T-helper 9 cell (primary cell): ENCODE data around the gene DDX5.
"Not testable (repeated sequence)": the region's sequence is repeated elsewhere in the genome, so short reads cannot be mapped to it uniquely, and the experiment has no call there.

Source experiments
- DNase-seq: peaks from one replicate; pipeline ENCODE4 v3.0.0-alpha.2; 2020

The DDX5 gene

DNA sequence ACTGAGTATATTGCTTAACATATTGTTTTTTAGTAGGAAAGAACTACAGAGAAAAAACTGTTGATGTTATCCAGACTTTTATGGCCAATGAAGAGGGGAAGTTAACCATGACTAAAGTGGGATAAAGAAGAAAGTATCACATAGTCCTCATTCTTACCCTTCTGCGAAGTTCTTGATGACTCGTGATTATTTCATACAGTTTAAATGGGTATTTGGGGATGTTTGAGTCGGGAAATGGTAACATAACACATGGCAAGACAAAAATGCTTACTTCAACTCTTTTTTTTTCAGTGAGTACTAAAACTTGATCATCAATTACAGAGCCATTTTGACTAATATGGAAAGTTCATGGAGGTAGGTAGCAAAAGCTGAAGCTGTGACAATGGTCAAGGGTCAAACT is 14.1 kb downstream of the DDX5 start:
- no peak for DNase-seq

DNA sequence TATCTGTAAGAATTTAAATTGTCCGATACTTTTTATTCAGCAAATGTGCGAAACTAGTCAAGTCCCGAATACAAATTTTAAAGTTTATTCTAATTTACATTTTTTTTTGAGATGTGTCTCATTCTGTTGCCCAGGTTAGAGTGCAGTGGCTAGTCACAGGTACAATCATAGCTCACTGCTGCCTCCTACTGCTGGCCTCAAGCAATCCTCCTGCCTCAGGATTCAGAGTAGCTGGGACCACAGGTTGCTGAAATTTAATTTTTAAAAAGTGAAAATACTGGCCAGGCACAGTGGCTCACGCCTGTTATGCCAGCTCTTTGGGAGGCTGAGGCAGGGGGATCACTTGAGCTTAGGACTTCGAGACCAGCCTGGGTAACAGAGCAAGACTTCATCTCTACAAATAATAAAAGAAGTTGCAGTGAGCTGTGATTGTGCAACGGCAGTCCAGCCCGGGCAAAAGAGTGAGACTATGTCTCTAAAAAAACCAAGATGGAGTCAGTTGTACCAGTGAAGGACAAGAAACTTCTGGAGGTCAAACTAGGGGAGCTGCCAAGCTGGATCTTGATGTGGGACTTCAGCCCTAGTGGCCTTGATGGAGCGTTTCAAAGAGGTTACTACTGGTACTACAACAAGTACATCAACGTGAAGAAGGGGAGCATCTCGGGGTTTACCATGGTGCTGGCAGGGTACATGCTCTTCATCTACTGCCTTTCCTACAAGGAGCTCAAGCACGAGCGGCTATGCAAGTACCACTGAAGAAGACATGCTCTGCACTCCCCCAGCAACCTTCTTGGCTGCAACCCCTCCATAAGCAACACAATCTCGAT is 14.8 kb downstream of the DDX5 start:
- peak; percentile 45 for DNase-seq

DNA sequence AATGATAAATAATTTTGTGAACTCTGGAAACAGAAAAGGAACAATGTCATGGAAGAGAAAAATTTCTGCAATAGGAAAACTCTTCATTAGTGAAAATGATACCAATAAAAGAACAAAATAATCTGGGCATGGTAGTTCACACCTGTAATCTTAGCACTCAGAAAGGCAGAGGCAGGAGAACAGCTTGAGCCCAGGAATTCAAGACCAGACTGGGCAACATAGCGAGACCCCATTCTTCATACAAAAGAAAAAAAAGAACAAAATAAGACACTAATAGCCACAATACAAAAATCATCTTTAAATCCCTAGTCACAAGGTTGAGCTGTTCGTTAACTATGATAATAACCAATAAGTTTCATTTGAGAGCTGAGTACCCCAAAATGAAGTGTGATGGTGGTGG is 17.8 kb downstream of the DDX5 start:
- no peak for DNase-seq

DNA sequence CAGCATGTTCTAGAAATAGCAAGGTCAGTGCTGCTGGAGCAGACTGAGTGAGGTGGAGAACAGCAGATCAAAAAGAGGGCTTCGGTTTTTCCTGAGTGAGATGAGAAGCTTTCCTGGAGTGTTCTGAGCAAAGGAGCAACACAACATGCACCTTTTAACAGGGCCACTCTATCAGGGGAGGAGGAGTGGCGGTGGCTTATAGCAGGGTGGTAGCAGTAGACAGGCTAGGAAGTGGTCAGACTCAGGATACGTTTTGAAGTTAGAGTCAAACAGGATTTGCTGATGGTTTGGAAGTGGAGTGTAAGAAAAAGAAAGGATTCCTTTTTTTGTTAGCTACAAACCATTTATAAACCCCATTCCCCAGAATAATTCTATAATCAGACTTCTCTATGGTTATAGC is 21.7 kb downstream of the DDX5 start:
- DNase-seq = no peak

DNA sequence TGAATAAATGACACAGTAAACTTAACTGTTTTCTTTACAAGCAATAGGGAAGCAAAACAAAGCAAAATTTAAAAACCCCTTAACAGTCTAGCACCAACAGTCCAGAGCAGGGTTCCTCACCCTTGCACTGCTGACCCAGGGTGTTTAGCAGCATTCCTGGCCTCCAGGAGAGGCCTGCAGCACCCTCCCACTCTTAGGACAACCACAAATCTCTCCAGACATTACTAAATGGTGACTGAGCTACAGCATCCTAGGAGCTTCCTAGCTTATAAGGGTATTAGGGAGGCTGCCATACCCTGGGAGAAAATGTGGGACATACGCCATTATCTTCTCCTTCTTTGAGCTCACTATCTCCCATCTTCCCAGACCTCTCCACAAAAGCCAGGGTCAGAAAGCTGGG is 25.1 kb downstream of the DDX5 start:
- DNase-seq = no peak

DNA sequence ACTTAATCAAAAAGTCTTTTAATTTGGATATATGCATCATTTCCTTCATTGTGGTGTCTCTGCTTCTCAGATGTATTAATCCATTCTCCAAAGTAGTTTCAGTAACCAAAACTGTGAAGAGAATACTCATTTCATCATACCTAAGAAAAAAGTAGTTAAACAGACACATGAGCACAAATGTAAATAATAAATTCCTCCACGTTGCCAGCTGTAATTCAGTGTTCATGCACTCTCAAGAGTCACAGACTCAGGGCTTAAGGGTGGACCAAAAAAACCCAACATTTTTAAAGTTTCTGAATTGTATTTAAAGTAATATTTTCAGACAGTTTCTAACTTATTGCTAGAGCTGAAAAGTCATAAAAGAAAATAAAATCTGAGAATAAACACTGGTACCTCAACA is 28.2 kb downstream of the DDX5 start:
- DNase-seq = no peak

DNA sequence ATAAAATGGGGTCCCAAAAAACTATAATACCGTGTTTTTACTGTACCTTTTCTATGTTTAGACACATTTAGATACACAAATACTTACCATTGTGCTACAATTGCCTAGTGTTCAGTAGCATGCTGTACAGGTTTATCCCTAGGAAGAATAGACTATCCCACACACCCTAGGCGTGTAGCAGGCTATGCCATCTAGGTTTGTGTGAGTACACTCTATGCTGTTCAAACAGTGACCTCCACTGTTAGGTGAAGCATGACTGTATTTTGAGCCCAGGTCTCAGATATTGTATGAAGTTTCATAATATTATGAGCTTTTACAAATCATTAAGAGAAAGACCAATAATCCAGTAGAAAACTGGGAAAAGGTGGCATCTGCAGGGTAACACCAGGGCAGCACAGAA is 33.5 kb downstream of the DDX5 start:
- no peak for DNase-seq

DNA sequence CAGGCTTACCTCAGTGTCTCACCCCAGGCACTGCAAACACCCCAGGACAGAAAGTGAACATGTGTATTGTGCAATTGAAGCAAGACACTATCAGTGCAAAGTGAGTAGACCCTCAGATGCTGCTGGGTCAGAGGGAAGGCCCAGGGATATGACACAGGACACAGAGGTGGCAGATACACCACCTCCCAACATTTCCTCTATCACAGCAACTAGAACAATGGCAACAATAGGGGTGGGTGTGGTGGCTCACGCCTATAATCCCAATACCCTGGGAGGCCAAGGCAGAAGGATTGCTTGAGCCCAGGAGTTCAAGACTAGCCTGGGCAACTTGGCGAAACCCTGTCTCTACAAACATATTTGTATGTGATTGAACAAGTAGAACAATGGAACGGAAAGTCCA is 34.6 kb downstream of the DDX5 start:
- DNase-seq = no peak

DNA sequence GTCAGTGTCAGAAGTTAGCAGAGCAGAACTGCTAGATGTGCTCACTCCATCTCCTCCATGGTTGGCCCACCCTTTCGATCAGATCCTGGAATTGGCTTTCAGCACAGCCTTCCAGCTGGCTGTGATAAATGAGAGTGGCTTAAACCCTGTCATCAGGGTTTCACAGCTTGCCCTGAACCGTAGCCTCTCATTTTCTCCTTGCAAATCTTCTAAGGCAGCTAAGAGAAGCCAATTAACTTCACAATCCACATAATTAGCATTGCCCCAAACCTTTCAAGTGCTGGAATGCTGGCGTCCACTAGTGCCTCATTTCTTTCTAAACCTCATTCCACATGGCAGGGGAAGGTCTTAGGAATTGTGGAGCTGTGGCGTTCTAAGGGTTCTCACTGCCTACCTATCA is 35.5 kb downstream of the DDX5 start:
- no peak for DNase-seq

DNA sequence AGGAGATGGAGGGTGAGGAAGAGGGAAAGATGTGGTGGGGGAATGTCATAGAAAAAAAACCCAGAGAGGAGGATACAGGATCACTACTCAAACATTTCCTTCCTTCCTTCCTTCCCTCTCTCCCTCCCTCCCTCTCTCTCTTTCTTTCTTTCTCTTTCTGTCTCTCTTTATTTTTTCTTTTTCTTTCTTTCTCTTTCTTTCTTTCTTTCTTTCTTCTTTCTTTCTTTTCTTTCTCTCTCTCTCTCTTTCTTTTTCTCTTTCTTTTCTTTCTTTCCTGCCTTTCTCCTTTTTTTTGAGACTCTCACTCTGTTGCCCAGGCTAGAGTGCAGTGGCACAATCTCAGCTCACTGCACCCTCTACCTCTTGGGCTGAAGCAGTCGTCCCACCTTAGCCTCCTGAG is 39.3 kb downstream of the DDX5 start:
- DNase-seq = not testable (repeated sequence)

DNA sequence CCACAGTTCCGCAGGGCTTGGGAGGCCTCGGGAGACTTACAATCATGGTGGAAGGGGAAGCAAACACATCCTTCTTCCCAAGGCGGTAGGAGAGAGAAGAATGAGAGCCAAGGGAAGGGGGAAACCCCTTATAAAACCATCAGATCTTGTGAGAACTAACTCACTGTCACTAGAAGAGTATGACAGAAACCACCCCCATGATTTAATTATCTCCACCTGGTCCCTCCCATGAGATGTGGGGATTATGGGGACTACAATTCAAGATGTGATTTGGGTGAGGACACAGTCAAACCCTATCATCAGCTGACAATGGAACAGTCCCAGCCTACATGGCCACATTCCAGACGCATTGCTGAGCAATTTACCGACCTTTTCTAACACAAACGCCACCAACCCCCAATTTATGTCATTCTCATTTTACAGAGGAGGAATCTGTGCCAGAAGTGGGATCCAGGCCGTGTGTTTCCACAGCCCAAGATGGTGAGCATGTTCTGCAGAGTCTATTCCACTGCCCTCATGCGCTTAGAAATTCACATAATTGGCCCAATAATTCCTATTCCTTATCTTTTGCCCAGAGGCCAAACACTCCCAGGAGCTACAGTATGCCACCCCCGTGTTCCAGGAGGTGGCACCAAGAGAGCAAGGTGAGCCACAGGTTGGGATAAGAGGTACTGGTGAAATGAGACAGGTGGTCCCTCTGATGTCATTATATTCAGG is 39.9 kb downstream of the DDX5 start:
- DNase-seq = no peak

DNA sequence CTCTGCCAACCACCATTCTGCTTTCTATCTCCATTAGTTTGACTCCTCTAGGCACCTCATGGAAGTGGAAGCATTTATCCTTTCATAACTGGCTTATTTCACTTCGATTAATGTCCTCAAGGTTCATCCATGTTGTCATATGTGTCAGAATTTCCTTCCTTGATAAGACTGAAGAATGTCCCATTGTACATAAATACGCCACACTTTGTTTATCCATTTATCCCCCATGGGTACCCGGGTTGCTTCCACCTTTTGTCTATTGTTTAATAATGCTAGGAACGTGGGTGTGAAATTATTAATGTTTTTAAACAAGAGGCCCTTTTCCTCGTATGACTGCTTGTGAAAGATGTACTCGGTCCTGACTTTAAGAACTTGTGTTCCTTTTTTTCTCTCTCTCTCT is 44.3 kb downstream of the DDX5 start:
- DNase-seq = no peak

DNA sequence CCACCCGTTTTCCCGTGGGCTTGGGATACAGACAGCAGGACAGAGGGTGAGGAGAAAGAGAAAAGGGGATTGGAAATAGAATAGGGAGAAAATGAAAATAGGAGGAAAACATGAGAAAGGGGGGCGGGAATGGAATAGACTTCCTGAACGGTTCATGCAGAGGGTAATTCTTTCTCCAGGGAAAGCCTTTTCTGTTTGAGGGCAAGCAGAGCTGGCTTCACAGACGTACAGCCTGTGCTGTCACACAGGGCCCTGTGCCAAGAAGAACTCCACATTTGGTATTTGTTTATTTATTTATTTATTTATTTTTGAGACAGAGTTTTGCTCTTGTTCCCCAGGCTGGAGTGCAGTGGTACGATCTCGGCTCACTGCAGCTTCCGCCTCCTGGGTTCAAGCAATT is 45.1 kb downstream of the DDX5 start:
- no peak for DNase-seq

DNA sequence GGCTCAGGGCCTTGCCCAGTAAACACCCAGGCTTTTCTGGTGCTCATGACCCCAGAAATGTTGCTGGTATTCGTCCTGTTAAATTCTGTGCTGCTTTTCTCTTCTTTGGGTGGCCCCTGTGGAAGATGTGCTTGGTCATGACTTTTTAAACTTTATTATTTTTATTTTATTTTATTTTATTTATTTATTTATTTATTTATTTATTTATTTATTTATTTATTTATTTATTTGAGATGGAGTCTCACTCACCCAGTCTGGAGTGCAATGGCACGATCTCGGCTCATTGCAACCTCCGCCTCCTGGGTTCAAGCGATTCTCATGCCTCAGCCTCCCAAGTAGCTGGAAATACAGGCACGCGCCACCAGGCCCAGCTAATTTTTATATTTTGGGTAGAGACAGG is 46.3 kb downstream of the DDX5 start:
- not testable (repeated sequence) for DNase-seq

DNA sequence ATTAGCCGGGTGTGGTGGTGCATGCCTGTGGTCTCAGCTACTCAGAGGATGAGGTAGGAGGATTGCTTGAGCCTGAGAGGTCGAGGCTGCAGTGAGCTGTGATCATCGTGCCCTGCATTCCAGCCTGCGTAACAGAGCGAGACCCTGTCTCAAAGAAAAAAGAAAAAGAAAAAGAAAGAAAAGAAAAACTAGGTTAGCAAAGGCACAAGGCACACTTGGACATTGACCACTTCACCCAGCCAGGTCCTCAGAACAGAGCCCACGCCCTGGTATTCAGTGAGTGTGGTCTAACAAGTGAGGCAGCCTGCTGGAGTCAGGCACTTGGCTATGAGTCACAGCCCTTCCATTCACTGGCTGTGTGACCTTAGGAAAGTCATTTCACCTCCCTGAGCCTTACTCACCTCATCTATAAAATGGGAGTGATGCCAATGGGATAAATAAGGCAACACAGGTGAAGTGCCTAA is 46.8 kb downstream of the DDX5 start:
- no peak for DNase-seq

DNA sequence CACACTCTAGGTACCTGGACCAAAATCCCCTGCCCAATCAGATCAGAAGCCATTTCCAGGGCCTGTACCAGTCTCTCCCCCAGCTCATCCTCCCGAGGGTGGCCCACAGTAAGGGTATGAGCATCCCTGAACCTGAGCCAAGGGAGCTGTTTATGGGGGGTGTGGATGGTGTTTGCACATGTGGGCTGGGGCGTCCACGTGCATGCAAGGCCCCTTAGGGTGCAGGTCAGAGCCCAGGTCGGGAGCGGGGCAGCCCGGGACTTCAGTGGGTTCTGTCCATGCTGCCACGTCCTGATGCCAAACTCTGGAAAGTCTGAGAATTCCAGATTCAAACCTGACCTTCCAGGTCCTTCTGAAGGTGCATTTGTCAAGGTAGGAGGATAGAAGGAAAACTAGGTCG is 47.3 kb downstream of the DDX5 start:
- DNase-seq = no peak

DNA sequence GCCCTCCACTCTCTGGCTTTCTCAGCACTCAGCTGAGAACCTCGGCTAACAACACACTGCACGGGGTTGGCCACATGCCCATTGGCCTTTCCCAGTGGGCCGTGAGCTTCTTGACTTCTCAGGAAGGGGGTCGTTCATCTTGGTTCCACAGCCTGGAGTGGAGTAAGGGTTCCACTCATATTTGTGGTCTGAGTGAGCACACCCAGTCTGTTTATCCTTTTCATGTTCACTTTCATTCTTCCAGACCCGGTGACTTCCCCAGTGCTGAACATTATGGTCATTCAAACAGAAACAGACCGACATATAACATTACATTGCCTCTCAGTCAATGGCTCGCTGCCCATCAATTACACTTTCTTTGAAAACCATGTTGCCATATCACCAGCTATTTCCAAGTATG is 48.9 kb downstream of the DDX5 start:
- no peak for DNase-seq

DNA sequence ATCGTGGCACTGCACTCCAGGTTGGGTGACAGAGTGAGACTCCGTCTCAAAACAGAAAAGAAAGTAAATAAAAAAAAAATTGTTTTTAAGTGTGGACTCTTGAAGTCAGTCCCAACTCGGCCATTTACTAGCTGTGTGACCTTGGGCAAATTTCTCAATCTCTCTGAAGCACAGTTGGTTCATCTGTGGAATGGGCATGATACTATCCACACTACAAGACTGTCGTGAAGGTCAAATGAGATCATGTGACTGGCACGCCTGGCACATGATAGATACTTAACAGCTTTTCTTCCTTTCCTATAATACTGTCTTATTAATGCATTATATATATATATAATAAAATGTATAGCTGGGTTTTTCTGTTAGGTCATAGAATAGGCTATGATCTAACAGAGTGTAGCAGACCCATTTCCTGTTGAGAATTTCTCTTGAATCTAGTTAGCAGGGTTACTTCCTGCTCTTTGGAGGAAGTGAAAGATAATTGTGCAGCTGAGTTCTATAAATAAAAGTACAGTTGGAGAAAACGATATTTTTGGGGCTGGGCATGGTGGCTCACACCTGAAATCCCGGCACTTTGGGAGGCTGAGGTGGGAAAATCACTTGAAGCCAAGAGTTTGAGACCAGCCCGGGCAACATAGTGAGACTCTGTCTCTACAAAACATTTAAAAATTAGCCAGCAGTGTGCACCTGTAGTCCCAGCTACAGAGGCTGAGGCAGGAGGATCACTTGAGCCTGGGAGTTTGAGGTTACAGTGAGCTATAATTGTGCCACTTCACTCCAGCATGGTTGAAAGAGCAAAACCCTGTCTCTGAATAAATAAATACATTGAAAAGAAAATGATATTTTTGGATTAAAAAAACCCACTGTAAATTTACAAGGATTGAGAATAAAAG is 49.9 kb downstream of the DDX5 start:
- DNase-seq = no peak

DNA sequence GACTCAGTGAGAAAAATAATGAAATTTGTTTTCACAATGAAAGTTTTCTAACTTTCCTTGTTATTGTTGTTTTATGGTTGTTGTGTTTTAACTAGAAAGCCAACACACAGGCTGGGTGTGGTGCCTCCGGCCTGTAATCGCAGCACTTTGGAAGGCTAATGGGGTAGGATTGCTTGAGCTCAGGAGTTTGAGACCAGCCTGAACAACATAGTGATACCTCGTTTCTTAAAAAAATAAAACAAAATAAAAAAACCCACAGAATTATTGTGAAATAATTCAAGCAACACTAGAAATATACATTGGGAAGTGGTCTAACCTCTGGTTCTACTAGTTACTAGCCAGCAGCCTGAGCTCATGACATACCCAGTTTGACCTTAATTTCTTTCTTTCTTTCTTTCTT is 56.5 kb downstream of the DDX5 start:
- no peak for DNase-seq

DNA sequence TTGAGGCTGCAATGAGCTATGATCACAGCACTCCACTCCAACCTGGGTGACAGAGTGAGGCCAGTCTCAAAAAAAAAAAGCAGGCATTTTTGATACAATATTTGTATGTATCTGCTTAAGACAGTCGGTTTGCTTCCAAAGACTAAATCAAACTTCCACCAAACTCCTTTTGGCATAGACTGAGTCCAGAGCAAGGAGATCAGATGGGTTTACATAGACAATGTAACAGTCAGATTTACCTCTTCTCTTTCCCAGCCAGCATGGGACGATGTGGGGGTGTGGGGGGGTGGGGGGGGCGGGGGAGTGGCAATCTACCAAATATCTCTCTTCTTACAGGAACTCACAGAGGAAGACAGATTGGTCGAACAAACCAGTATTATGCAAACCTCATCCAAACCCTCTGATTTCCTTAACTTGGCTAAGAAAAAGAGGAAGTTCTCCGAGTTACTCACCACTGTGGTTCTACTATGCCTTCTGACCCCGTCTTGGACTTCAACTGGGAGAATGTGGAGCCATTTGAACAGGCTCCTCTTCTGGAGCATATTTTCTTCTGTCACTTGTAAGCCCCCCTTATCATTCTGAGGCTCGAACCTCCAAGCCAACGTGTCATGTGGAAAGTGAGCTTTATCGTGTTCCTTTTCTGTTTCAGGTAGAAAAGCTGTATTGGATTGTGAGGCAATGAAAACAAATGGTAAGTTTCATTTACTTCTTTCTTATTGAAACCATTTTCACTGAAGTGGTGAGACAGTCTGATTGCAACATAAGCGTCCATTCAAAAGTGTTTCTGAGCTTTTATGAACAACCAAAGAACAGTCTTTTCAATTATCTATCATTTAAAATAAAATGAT is 57.2 kb downstream of the DDX5 start, which contains the start of gene MILR1:
MILR1 (plus strand) TSS at position 451 of the 848 bp plus-strand sequence; CDS start at position 505, 54 bp downstream.
- no peak for DNase-seq
